ENCODE results near the gene PGLYRP1. TPM values are rescaled to one million over a fixed set of nuclear protein-coding genes. Genes with fewer than 3 reads are reported as not detected.

PGLYRP1 gene
- total and polyA plus RNA-seq, 2 experiments from 2014 or later, result not detected

DNA sequence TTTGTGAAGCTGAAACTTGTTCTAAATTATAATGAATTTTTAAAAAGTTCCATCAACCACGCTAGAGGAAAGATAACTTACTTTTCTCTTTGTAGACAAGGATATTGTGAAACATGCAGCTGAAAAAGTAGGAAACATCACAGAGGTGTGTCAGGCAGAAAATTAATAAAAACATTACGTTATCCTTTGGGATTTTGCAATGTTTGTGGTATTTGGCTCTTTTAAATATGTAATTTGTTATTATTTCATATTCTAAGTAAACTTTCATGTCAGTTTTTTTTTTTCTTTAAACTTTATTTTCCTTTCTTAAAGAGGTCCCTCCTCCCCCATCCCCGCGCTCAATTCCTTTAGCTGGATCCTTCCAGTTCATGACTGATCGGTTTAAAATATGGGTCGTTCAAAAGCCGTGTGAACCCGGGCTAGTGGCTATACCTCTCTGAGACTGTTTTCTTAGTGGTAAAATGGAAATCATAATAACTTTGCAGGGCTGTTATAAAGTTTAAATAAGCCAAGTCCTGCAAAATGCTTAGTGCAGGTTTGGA lies 28.3 kb downstream of the PGLYRP1 start:
- peak overlapping the region; percentile 85 for H3K4me2 ChIP-seq (ENCODE audit: unreplicated experiment)
- H3K27ac ChIP-seq, result 0 out of 2 replicates have a peak overlapping the region, but pooled peaks have one; percentile 17
- H3K27me3 ChIP-seq (replicated peaks; ENCODE audit: insufficient read depth), result no peaks in the 10 kb centered on the region
- H3K9me3 ChIP-seq (ENCODE audit: low read depth), result no peaks in the 10 kb centered on the region
- TF ChIP-seq EZH2 (IDR thresholded peaks at IDR 0.05; ENCODE audit: insufficient read depth, poor library complexity, severe bottlenecking) (no peak), EZH2phosphoT487 (IDR thresholded peaks at IDR 0.05; ENCODE audit: insufficient read depth, low read depth) (no peak)
- H2AFZ ChIP-seq, result peak overlapping the region; percentile 94
- peak overlapping the region; percentile 76 for H3K4me3 ChIP-seq
- in situ Hi-C loops (cut with MboI), result no loop called here
- H3F3A ChIP-seq (ENCODE audit: insufficient read depth), result no peaks in the 10 kb centered on the region
- 7 to 8% methylated on average over 8 of the region's 8 CpGs for WGBS, 2 experiments (ENCODE audit: low coverage in 1 of 2, low lambda C conversion rate in 2 of 2, missing lambda C conversion rate in 2 of 2)
- peak; percentile 74 for DNase-seq
- no peaks in the 10 kb centered on the region for H4K20me1 ChIP-seq (ENCODE audit: insufficient read depth)
- no peaks in the 10 kb centered on the region for H3K9me2 ChIP-seq (ENCODE audit: insufficient read depth)
- H3K4me1 ChIP-seq (ENCODE audit: insufficient read depth), result peaks cover 4% of the 10 kb centered on the region; the same call in 1 of the 2 replicates
- H3K9ac ChIP-seq, result peak overlapping the region; percentile 52
- H3K79me2 ChIP-seq (ENCODE audit: insufficient read depth), result peaks cover 11% of the 10 kb centered on the region; the same call in 1 of the 2 replicates
- H3K36me3 ChIP-seq (ENCODE audit: low read depth), result no peaks in the 10 kb centered on the region

DNA sequence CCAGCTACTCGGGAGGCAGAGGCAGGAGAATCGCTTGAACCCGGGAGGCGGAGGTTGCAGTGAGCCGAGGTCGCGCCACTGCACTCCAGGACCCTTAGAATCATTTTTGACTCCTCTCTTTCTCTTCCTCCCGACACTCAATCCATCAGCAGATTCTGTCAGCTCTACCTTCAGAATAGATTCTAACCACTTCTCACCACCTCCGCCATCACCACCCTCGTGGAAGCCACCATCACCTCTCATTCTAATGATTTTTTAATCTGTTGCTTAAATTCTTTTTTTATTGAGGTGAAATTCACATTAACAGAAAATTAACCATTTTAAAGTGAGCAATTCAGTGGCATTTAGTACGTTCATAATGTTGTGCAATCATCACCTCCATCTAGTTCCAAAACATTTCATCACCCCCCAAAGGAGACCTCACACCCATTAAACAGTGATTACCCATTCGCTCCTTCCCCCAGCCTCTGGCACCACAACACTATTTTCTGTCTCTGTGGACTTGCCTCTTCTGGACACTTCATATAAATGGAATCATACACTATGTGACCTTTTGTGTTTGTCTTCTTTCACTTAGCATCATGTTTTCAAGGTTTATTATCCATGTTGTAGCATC lies 32.6 kb downstream of the PGLYRP1 start:
- Histone ChIP-seq H3K4me1 (ENCODE audit: insufficient read depth) (no peaks in the 10 kb centered on the region), H3F3A (ENCODE audit: insufficient read depth) (no peaks in the 10 kb centered on the region), H3K27ac (no peak overlapping the region), H3K9me3 (ENCODE audit: low read depth) (no peaks in the 10 kb centered on the region), H3K27me3 (replicated peaks; ENCODE audit: insufficient read depth) (no peaks in the 10 kb centered on the region), H3K9me2 (ENCODE audit: insufficient read depth) (no peaks in the 10 kb centered on the region), H2AFZ (no peak overlapping the region), H3K4me2 (ENCODE audit: unreplicated experiment) (no peak overlapping the region), H3K4me3 (no peak overlapping the region), H3K36me3 (ENCODE audit: low read depth) (no peaks in the 10 kb centered on the region), H3K79me2 (ENCODE audit: insufficient read depth) (no peaks in the 10 kb centered on the region), H4K20me1 (ENCODE audit: insufficient read depth) (no peaks in the 10 kb centered on the region), H3K9ac (no peak overlapping the region)
- TF ChIP-seq EZH2 (IDR thresholded peaks at IDR 0.05; ENCODE audit: insufficient read depth, poor library complexity, severe bottlenecking) (no peak), EZH2phosphoT487 (IDR thresholded peaks at IDR 0.05; ENCODE audit: insufficient read depth, low read depth) (no peak)
- in situ Hi-C loops (cut with MboI), result no loop called here
- no peak for DNase-seq
- 57 to 63% methylated on average over 12 of the region's 12 CpGs for WGBS, 2 experiments (ENCODE audit: low coverage in 1 of 2, low lambda C conversion rate in 2 of 2, missing lambda C conversion rate in 2 of 2)

DNA sequence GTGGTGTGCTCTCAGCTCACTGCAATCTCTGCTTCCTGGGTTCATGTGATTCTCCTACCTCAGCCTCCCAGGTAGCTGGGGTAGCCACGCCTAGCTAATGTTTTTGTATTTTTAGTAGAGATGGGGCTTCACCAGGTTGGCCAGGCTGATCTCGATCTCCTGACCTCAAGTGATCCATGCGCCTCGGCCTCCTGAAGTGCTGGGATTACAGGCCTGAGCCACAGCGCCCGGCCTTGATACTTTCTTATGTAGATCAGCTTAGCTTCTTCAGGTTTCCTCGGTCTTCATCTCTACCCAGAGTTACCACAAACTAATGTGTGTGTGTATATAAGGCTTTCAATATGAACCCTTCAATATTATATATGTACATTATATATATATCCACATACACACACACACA lies 37.5 kb downstream of the PGLYRP1 start:
- Histone ChIP-seq H3K9ac (no peak overlapping the region), H3K27me3 (replicated peaks; ENCODE audit: insufficient read depth) (0 out of 2 replicates have a peak, but pooled peaks cover 5% of the 10 kb centered on the region), H4K20me1 (ENCODE audit: insufficient read depth) (no peaks in the 10 kb centered on the region), H3K4me2 (ENCODE audit: unreplicated experiment) (no peak overlapping the region), H3K9me3 (ENCODE audit: low read depth) (no peaks in the 10 kb centered on the region), H3F3A (ENCODE audit: insufficient read depth) (no peaks in the 10 kb centered on the region), H3K27ac (no peak overlapping the region), H3K4me3 (no peak overlapping the region), H2AFZ (no peak overlapping the region), H3K36me3 (ENCODE audit: low read depth) (no peaks in the 10 kb centered on the region), H3K9me2 (ENCODE audit: insufficient read depth) (no peaks in the 10 kb centered on the region), H3K79me2 (ENCODE audit: insufficient read depth) (no peaks in the 10 kb centered on the region), H3K4me1 (ENCODE audit: insufficient read depth) (no peaks in the 10 kb centered on the region)
- DNase-seq, result no peak
- WGBS, 2 experiments (ENCODE audit: low coverage in 1 of 2, low lambda C conversion rate in 2 of 2, missing lambda C conversion rate in 2 of 2), result 57 to 58% methylated on average over 7 of the region's 7 CpGs
- TF ChIP-seq EZH2 (IDR thresholded peaks at IDR 0.05; ENCODE audit: insufficient read depth, poor library complexity, severe bottlenecking) (no peak), EZH2phosphoT487 (IDR thresholded peaks at IDR 0.05; ENCODE audit: insufficient read depth, low read depth) (no peak)
- in situ Hi-C loops (cut with MboI), result no loop called here

DNA sequence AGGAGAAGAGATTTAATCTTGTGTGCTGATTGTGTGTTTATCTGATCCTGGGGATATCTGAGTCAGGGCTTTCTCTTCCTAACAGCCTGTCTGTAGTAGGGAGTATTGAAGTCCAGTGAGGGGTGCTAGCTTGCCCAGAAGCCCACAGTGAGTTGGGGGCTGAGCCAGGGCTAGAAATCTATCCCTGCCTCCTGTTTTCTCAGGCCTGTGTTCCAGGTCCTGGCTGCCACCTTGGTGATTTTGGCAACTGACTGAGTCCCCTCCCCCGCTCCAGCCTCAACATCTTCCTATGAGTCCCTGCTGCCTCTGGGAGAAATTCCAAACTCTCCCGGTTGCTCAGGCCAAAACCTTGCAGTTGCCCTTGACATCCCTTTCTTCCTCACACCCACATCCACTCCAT lies 41.5 kb downstream of the PGLYRP1 start:
- Histone ChIP-seq H3K27ac (no peak overlapping the region), H4K20me1 (ENCODE audit: insufficient read depth) (no peaks in the 10 kb centered on the region), H3K4me2 (ENCODE audit: unreplicated experiment) (no peak overlapping the region), H3K9me2 (ENCODE audit: insufficient read depth) (no peaks in the 10 kb centered on the region), H3K9ac (no peak overlapping the region), H3K27me3 (replicated peaks; ENCODE audit: insufficient read depth) (peaks cover 6% of the 10 kb centered on the region), H3K36me3 (ENCODE audit: low read depth) (no peaks in the 10 kb centered on the region), H3F3A (ENCODE audit: insufficient read depth) (no peaks in the 10 kb centered on the region), H3K79me2 (ENCODE audit: insufficient read depth) (no peaks in the 10 kb centered on the region), H3K4me1 (ENCODE audit: insufficient read depth) (no peaks in the 10 kb centered on the region), H2AFZ (no peak overlapping the region), H3K9me3 (ENCODE audit: low read depth) (no peaks in the 10 kb centered on the region), H3K4me3 (no peak overlapping the region)
- peak; percentile 28 for DNase-seq
- in situ Hi-C loops (cut with MboI), result no loop called here
- no peak for TF ChIP-seq EZH2 (IDR thresholded peaks at IDR 0.05; ENCODE audit: insufficient read depth, poor library complexity, severe bottlenecking)
- no peak for TF ChIP-seq EZH2phosphoT487 (IDR thresholded peaks at IDR 0.05; ENCODE audit: insufficient read depth, low read depth)
- 2 to 6% methylated on average over 2 of the region's 2 CpGs for WGBS, 2 experiments (ENCODE audit: low coverage in 1 of 2, low lambda C conversion rate in 2 of 2, missing lambda C conversion rate in 2 of 2)

All from GM23248 (cell line).